Measurements from ENCODE around the gene GEMIN5. TPM values are rescaled to one million over a fixed set of nuclear protein-coding genes. Genes with fewer than 3 reads are reported as not detected.
"Not testable (repeated sequence)": the region's sequence is repeated elsewhere in the genome, so short reads cannot be mapped to it uniquely, and the experiment has no call there.

The GEMIN5 gene
- total RNA-seq, 2 donors from 2014 or later = 24.7 to 49.8 TPM

DNA sequence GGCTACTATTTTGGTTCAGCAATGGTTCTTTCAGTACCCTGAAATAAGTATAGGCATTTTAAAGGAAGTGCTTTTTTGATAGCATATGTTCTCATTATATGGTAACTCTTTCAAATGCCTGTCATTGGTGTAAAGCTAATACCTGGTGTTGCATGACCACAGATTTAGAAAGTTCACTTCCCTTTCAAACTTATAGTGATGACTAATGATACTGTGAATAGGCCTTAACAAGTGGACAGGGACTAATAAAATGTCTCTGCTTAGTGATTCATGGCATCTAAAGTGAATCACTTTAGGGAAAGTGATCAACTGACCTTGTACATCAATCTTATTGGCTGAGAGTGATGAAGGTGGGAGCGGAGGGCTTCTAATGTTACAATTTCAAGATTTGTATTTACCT is 24.5 kb upstream of the GEMIN5 start:
- H3K9me3 Mint-ChIP-seq = no peaks in the 10 kb centered on the region
- DNase-seq (ENCODE audit: low spot score) (no peak), ATAC-seq (no peak)
- no peak overlapping the region for H3K4me3 Mint-ChIP-seq
- H3K27ac Mint-ChIP-seq = no peak overlapping the region
- H3K36me3 Mint-ChIP-seq = peaks cover 9% of the 10 kb centered on the region
- no peaks in the 10 kb centered on the region for H3K27me3 Mint-ChIP-seq
- peaks cover 12 to 21% of the 10 kb centered on the region in 2 donors for H3K4me1 Mint-ChIP-seq (ENCODE audit: low read depth in 2 of 2)

DNA sequence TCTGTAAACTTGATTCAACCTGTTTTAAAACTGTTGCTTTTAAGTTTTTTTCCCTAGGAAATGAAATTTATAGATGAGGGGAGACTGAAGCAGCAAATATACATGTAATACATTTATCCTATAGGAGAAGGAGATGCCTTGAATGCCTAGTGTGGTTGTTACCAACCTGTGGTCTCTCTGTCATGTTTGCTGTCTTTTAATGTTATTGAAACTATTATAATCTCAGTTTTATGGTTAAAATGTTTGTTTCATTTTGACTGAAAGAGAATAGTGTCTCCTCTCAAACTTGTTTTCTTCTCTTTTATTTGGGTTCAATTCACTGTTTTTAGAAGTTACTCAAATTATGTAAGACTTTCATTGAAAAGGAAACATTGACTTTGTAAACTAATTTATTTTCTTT is 18.7 kb upstream of the GEMIN5 start:
- H3K27me3 Mint-ChIP-seq = no peaks in the 10 kb centered on the region
- no peak overlapping the region for H3K27ac Mint-ChIP-seq
- DNase-seq (ENCODE audit: low spot score) = no peak
- peaks cover 2 to 4% of the 10 kb centered on the region in 2 donors for H3K4me1 Mint-ChIP-seq (ENCODE audit: low read depth in 2 of 2)
- ATAC-seq = no peak
- no peak overlapping the region for H3K4me3 Mint-ChIP-seq
- no peaks in the 10 kb centered on the region for H3K9me3 Mint-ChIP-seq
- no peaks in the 10 kb centered on the region for H3K36me3 Mint-ChIP-seq

DNA sequence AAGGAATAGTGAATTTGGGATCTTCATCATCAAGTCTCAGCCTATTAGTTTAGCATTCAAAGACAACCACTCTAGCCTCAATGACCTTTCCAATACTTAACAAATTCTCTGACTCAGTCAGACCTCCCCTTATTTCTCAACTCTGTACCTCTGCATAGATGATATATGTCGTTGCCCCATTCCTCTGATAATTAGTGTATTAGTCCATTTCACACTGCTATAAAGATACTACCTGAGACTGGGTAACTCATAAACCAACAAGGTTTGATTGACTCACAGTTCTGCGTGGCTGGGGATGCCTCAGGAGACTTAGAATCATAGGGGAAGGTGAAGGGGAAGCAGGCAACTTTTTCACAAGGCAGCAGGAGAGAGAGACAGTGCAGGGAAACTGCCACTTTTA is 11.8 kb upstream of the GEMIN5 start:
- Mint-ChIP-seq H3K27ac (no peak overlapping the region), H3K27me3 (no peaks in the 10 kb centered on the region), H3K4me1 (ENCODE audit: low read depth in 2 of 2) (peaks cover 21 to 30% of the 10 kb centered on the region in 2 donors), H3K9me3 (no peaks in the 10 kb centered on the region), H3K4me3 (no peak overlapping the region), H3K36me3 (peaks cover 5% of the 10 kb centered on the region)
- ATAC-seq = no peak
- no peak for DNase-seq (ENCODE audit: low spot score)

DNA sequence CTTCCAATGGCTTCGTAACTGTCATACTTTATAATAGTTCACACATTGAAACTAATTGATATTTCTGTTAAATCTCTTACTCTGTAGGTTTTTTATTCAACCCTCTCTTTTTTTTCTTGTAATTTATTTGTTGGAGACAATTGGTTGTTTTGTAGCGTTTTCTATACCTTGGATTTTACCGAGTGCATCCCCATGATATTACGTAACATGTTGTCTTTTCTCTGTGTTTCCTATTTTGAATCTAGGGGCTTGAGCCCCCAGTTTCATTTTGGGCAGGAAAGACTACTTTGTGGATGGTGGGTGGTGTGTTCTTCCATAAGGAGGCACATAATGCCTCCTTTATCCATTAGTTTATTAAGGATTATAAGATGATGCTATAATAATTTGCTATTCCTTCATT is 10.3 kb upstream of the GEMIN5 start:
- Mint-ChIP-seq H3K27me3 (no peaks in the 10 kb centered on the region), H3K4me3 (no peak overlapping the region), H3K27ac (no peak overlapping the region), H3K36me3 (peaks cover 5% of the 10 kb centered on the region), H3K4me1 (ENCODE audit: low read depth in 2 of 2) (peaks cover 21 to 30% of the 10 kb centered on the region in 2 donors), H3K9me3 (no peaks in the 10 kb centered on the region)
- DNase-seq (ENCODE audit: low spot score) (no peak), ATAC-seq (no peak)

DNA sequence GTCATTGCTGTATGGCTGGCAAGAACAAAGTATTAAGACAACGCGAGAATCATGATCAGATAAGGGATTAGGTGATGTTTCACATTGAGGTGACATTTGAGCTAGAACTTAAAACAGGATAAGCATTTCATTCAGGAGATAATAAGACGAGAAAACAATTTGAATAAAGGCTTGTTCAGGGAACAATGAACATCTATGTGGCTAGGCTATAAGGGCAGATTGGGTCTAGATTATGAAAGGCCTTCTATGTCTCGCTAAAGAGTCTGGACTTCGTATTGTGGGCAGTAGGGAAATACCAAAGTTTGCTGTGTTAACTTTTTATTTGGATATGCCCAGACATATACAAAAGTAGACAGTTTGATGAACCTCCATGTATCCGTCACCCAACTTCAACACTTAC is 9.8 kb upstream of the GEMIN5 start:
- Mint-ChIP-seq H3K4me1 (ENCODE audit: low read depth in 2 of 2) (peaks cover 23 to 30% of the 10 kb centered on the region in 2 donors), H3K9me3 (no peaks in the 10 kb centered on the region), H3K27ac (no peak overlapping the region), H3K27me3 (no peaks in the 10 kb centered on the region), H3K4me3 (no peak overlapping the region), H3K36me3 (peaks cover 5% of the 10 kb centered on the region)
- DNase-seq (ENCODE audit: low spot score) = no peak
- ATAC-seq = no peak

DNA sequence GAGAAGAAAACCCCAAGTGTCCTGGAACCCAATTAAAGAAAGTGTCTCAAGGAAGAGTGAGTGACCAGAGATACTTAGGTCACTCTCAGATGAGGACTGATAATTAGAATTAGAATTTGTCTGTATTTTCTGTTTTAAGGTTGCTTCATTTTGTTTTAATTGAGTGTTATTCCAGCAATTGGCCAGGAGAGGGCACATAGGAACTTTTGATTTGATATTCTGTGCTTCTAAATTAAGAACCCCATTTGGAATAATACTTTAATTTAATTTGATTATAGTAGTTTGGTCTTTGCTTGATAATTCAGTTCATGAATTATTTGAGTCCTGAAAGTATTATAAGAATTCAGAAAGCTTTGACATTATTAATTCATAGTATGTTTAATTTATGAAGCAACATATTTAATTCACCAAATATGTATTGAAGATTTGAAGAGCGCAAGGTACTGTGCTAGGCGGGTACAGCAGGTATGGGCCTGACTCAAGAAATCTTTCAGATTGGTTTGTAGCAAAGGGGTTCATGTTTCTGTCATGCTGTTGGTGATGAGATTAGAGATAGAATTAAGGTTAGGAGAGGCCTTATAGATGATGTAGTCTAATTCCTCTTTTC is 7.8 kb upstream of the GEMIN5 start:
- Mint-ChIP-seq H3K27ac (no peak overlapping the region), H3K4me1 (ENCODE audit: low read depth in 2 of 2) (peaks cover 38 to 44% of the 10 kb centered on the region in 2 donors)
- no peak for DNase-seq (ENCODE audit: low spot score)

DNA sequence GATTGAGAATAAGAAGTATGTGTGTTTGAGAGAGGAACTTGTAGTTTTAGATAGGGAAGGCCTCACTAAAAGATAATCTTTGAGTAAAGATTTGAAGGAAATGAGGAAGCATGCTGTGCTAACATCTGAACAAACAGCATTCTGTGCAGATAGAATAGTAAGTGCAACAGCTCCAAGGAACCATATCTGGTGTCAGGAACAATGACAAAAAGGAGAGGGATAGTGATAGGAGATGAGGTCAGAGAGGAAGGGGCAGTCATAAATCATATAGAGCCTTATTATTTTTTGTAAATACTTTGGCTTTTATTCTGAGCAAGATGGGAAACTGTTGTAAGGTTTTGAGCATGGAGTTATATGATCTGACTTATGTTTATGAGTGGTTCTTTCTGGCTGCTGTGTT is 6.7 kb upstream of the GEMIN5 start:
- Mint-ChIP-seq H3K27ac (no peak overlapping the region), H3K9me3 (no peaks in the 10 kb centered on the region), H3K27me3 (no peaks in the 10 kb centered on the region), H3K4me1 (ENCODE audit: low read depth in 2 of 2) (peaks cover 31 to 39% of the 10 kb centered on the region in 2 donors), H3K4me3 (no peak overlapping the region), H3K36me3 (peaks cover 8% of the 10 kb centered on the region)
- no peak for DNase-seq (ENCODE audit: low spot score)
- no peak for ATAC-seq

More for the DNA sequence above, 7.8 kb upstream of the GEMIN5 start:
- H3K27me3 Mint-ChIP-seq = no peaks in the 10 kb centered on the region
- ATAC-seq = no peak
- H3K9me3 Mint-ChIP-seq = no peaks in the 10 kb centered on the region
- no peak overlapping the region for H3K4me3 Mint-ChIP-seq
- peaks cover 13% of the 10 kb centered on the region for H3K36me3 Mint-ChIP-seq

DNA sequence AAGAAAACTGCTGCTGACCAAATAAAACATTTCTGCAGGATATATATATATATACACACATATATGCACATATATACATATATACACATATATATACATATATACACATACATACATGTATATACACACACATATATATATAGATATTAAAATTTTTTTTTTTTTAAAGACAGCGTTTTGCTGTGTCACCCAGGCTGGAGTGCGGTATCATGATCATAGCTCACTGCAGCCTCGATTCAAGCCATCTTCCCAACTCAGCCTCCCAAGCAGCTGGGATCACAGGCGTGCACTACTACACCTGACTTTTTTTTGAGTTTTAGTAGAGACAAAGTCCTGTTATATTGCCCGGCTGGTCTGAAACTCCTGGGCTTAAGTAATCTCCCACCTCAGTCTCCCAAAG is 5.5 kb upstream of the GEMIN5 start:
- Mint-ChIP-seq H3K4me1 (ENCODE audit: low read depth in 2 of 2) (peaks cover 24 to 33% of the 10 kb centered on the region in 2 donors), H3K4me3 (no peak overlapping the region), H3K9me3 (no peaks in the 10 kb centered on the region), H3K36me3 (peaks cover 8% of the 10 kb centered on the region), H3K27ac (no peak overlapping the region), H3K27me3 (no peaks in the 10 kb centered on the region)
- DNase-seq (ENCODE audit: low spot score) = no peak
- ATAC-seq = no peak

DNA sequence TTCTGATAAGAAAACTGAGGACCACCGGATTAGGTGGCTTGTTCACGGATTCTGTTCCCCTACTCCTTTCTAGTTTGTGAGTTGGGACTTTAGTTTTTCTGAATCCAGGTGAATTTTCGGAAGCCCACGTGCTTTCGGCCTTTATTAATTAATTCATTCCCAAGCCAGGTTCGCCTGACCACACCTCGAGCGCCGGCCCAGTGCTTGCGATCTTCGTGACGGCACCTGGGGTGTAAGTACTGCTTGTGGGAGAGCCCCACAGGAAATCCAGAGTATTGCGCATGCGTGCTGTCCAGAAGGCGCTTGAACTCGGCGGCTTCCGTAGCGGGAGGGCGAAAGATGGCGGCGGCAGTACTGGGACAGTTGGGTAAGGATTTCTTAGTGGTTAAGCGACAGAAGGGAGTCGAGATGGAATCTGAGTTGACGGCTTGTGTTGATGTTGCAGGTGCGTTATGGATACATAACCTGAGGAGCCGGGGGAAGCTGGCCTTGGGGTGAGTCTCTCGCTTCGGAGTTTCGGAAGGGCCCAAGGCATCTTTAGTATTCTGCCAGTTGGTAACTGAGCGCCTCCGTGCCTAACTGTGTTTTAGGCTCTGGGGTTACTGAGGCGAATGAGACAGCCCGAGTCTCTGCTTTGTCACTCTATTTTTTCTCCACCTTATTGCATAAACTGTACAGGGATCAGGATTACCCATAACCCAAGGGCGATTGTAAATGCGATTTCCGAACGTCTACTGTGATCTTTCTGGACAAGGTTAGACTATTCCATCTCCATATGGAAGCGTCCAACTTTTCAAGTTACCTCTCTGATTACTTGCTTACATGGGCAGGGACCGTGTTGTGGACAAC is 3.0 kb upstream of the GEMIN5 start, which contains the start of gene MRPL22:
MRPL22 (plus strand) TSS at position 302 of the 849 bp plus-strand sequence; CDS start at position 340, 38 bp downstream.
- Mint-ChIP-seq H3K4me3 (peak within 1 kb of the TSS; percentile 96), H3K27ac (peak within 1 kb of the TSS; percentile 84 to 95), H3K9me3 (no peaks in the 10 kb centered on the region), H3K27me3 (no peaks in the 10 kb centered on the region), H3K36me3 (peaks cover 8% of the 10 kb centered on the region), H3K4me1 (ENCODE audit: low read depth in 2 of 2) (peaks cover 24 to 32% of the 10 kb centered on the region in 2 donors)
- DNase-seq (ENCODE audit: low spot score) = peak; percentile 95
- peak; percentile 69 to 80 for ATAC-seq

DNA sequence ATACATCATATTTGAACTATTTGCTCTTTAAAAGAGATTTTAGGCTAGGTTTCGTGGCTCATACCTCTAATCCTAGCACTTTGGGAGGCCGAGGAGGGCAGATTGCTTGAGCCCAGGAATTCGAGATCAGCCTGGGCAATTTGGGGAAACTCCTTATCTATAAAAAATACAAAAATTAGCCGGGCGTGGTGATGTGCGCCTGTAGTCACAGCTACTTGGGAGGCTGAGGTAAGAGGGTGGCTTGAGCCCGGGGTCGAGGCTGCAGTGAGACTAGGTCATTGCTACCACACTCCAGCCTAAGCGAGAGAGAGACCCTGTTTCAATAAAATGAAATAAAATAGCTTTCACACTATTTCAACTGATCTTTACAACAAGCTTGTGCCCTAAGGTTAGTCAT is 2.4 kb upstream of the GEMIN5 start:
- DNase-seq (ENCODE audit: low spot score) (no peak), ATAC-seq (no peak)
- no peaks in the 10 kb centered on the region for H3K27me3 Mint-ChIP-seq
- H3K9me3 Mint-ChIP-seq = no peaks in the 10 kb centered on the region
- peak overlapping the region; percentile 84 to 95 for H3K27ac Mint-ChIP-seq
- H3K36me3 Mint-ChIP-seq = peaks cover 11% of the 10 kb centered on the region
- peaks cover 26 to 34% of the 10 kb centered on the region in 2 donors for H3K4me1 Mint-ChIP-seq (ENCODE audit: low read depth in 2 of 2)
- peak overlapping the region; percentile 96 for H3K4me3 Mint-ChIP-seq

DNA sequence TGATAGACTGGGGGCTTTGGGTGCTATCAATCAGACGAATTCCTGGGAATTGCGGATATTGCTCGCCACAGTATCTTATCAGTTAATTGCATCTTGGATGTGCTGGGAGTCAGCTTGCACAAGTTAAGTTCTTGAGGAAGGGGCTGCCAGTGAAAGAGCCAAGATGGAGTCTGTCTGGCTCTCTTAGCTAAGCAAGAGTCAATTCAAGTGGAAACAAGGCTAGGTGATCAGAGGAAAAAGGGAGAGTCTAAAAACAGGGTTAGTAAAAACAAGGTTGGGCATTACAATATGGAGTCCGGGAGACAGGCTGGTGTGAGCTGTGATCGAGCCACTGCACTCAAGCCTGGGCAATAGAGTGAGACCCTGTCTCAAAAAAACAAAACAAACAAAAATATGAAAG is 1.4 kb upstream of the GEMIN5 start:
- DNase-seq (ENCODE audit: low spot score); ATAC-seq; H3K9me3 Mint-ChIP-seq; H3K27me3 Mint-ChIP-seq: not testable (repeated sequence)
- peak overlapping the region; percentile 84 to 95 for H3K27ac Mint-ChIP-seq
- H3K36me3 Mint-ChIP-seq = peaks cover 20% of the 10 kb centered on the region
- peak overlapping the region; percentile 96 for H3K4me3 Mint-ChIP-seq
- H3K4me1 Mint-ChIP-seq (ENCODE audit: low read depth in 2 of 2) = peaks cover 35 to 44% of the 10 kb centered on the region in 2 donors

DNA sequence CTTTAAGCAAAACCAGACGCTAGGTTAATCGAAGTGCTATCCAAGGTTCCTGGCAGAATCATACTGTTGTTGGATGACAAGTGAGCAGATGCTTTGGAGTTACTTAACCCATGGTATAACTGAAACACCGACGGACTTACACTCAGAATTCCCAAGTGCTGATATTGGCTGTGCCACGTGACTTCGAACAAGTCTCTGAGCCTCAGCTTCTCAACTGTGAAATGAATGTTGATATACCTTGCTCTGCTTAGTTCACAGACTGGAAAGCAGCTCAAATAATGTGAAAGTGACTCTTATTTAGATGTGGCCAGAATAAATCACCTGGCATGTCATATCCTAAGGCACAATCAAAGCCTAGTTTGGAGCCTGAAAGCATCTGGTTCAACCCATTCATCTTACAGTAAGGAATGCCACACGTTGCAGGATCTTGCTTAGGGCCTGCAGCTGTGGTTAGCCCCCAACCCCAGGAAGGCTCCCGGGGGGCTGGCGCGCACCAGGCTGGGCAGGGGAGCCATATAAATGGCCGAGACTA is 759 bp downstream of the GEMIN5 start:
- H3K27ac Mint-ChIP-seq = peak overlapping the region; percentile 16 to 59
- H3K4me1 Mint-ChIP-seq (ENCODE audit: low read depth in 2 of 2) = peaks cover 32 to 45% of the 10 kb centered on the region in 2 donors
- H3K9me3 Mint-ChIP-seq = no peaks in the 10 kb centered on the region
- H3K36me3 Mint-ChIP-seq = peaks cover 20% of the 10 kb centered on the region
- ATAC-seq (no peak), DNase-seq (ENCODE audit: low spot score) (no peak)
- peak overlapping the region; percentile 91 for H3K4me3 Mint-ChIP-seq
- H3K27me3 Mint-ChIP-seq = no peaks in the 10 kb centered on the region

DNA sequence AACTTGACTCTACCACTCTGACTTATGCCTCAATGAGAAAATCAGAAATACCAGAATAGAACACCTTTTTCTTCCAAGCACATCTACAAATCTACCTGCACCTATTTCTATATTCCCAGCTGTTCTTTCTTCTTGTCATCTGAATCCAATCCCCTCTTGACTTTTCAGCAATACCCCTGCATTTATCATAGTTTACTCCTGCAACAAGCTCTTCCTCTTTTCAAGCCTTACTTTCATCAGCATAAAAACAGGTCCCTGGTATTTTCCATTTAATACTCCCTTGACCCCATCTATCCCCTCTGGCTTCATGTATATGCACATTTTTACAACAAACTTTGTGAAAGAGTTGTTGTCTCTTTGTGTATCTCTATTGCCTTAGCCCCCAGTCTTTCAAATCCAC is 3.1 kb downstream of the GEMIN5 start:
- ATAC-seq (no peak), DNase-seq (ENCODE audit: low spot score) (no peak)
- no peak overlapping the region for H3K4me3 Mint-ChIP-seq
- no peaks in the 10 kb centered on the region for H3K27me3 Mint-ChIP-seq
- H3K27ac Mint-ChIP-seq = no peak overlapping the region
- peaks cover 20 to 33% of the 10 kb centered on the region in 2 donors for H3K4me1 Mint-ChIP-seq (ENCODE audit: low read depth in 2 of 2)
- H3K36me3 Mint-ChIP-seq = peaks cover 20% of the 10 kb centered on the region
- H3K9me3 Mint-ChIP-seq = no peaks in the 10 kb centered on the region

DNA sequence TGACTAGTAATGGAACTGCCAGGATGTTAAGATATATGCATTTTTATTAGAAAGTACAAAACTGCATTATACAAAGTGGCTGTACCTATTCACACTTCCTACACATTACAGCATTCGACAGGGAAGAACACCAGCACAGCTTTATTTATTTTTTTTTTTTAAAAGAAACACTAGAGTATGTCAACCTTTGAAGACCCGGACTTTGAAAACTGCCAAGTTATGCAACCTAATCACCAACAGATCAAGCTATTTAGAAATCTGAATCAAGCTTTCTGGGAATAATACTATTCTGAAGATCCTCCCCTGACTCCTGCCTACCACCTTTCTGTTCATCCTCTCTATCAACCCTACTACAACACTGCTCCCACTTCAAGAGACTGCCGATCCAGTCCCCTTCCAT is 4.5 kb downstream of the GEMIN5 start:
- peaks cover 18 to 25% of the 10 kb centered on the region in 2 donors for H3K4me1 Mint-ChIP-seq (ENCODE audit: low read depth in 2 of 2)
- H3K36me3 Mint-ChIP-seq = peaks cover 23% of the 10 kb centered on the region
- no peak for ATAC-seq
- H3K27ac Mint-ChIP-seq = no peak overlapping the region
- no peaks in the 10 kb centered on the region for H3K27me3 Mint-ChIP-seq
- DNase-seq (ENCODE audit: low spot score) = no peak
- H3K9me3 Mint-ChIP-seq = no peaks in the 10 kb centered on the region
- no peak overlapping the region for H3K4me3 Mint-ChIP-seq

Measured in natural killer cell treated with Interleukin-12 subunit alpha and Interleukin-12 subunit beta and Interleukin-15 and Interleukin-18, amount 100 ng/mL, for 72 hours (primary cell).